ENCODE results near the gene CUX1. TPM values are rescaled to one million over a fixed set of nuclear protein-coding genes. Genes with fewer than 3 reads are reported as not detected.

CUX1 gene
- total and polyA plus RNA-seq, 2 of the 13 experiments (the other 11 are each of a cell fraction or from before 2014, with no cell fraction given): 13.7 to 14.9 TPM

DNA sequence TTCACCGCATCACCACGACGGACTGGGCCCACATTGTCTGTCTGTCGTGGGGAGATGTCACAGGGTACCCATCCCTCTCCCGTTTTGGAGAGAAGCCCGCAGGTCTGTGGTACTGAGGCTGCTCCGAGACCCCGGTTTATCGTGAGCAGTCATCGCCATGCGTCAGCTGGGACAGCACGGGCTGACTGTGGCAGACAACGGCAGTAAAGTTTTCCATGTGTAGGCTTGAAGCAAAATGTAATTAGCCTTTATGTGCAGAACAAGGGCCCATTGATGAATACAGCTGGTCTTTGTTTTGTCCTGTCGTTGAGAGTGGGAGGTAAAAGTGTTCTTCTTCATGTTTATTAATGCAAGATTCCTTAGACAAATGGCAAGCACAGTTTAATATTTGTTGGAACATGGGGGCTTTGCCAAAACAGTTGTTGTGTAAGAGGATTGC lies 301.8 kb downstream of the CUX1 start:
- ATAC-seq: no peak
- Histone ChIP-seq H3K79me2 (ENCODE audit: insufficient read depth, low read length) (no peaks in the 10 kb centered on the region), H3K4me3 (replicated peaks in 1 of 3; ENCODE audit: insufficient read depth in 1 of 3, low read depth in 2 of 3, low read length in 3 of 3) (no peak overlapping the region), H3K9me3 (ENCODE audit: low read length) (no peaks in the 10 kb centered on the region), H2AFZ (ENCODE audit: low read length) (no peak overlapping the region), H4K20me1 (ENCODE audit: insufficient read depth, low read length) (no peaks in the 10 kb centered on the region), H3K36me3 (replicated peaks in 1 of 2; ENCODE audit: control insufficient read depth in 1 of 2, insufficient read depth in 2 of 2, low read length in 2 of 2) (peaks cover 3 to 31% of the 10 kb centered on the region in 2 experiments; a peak in 4 of 5 replicates), H3K4me2 (ENCODE audit: low read depth, low read length) (no peak overlapping the region), H3K4me1 (ENCODE audit: insufficient read depth, low read length) (peaks cover 30% of the 10 kb centered on the region), H3K27me3 (ENCODE audit: control insufficient read depth in 1 of 2, insufficient read depth in 2 of 2, low read length in 2 of 2) (no peaks in the 10 kb centered on the region), H3K27ac (ENCODE audit: extremely low read length, insufficient read depth, low read length) (no peak overlapping the region), H3K9ac (ENCODE audit: insufficient read depth, low read depth, low read length) (no peak overlapping the region)
- 78% methylated on average over 14 of the region's 14 CpGs for WGBS (ENCODE audit: low lambda C conversion rate)
- DNase-seq (ENCODE audit: low spot score): peak; percentile 13
- intact Hi-C loops (cut with micrococcal nuclease; ENCODE audit: unreplicated experiment): no loop called here
- ChIA-PET POLR2A (no interaction called here), CTCF (ENCODE audit: low intra/inter-chr PET ratio, low total read pairs) (no interaction called here)
- no peak for FAIRE-seq
- BruUV-seq (replicated peaks): no TSS peak
- in situ Hi-C loops (cut with HindIII; ENCODE audit: extremely low pct_ligation_motif_present, low pct_unique_long_range_greater_than_20kb): no loop called here
- no peak for TF ChIP-seq RARG (CRISPR knock-in tag; IDR thresholded peaks at IDR 0.05; ENCODE audit: low read depth)
- TF ChIP-seq, protein P1, sequence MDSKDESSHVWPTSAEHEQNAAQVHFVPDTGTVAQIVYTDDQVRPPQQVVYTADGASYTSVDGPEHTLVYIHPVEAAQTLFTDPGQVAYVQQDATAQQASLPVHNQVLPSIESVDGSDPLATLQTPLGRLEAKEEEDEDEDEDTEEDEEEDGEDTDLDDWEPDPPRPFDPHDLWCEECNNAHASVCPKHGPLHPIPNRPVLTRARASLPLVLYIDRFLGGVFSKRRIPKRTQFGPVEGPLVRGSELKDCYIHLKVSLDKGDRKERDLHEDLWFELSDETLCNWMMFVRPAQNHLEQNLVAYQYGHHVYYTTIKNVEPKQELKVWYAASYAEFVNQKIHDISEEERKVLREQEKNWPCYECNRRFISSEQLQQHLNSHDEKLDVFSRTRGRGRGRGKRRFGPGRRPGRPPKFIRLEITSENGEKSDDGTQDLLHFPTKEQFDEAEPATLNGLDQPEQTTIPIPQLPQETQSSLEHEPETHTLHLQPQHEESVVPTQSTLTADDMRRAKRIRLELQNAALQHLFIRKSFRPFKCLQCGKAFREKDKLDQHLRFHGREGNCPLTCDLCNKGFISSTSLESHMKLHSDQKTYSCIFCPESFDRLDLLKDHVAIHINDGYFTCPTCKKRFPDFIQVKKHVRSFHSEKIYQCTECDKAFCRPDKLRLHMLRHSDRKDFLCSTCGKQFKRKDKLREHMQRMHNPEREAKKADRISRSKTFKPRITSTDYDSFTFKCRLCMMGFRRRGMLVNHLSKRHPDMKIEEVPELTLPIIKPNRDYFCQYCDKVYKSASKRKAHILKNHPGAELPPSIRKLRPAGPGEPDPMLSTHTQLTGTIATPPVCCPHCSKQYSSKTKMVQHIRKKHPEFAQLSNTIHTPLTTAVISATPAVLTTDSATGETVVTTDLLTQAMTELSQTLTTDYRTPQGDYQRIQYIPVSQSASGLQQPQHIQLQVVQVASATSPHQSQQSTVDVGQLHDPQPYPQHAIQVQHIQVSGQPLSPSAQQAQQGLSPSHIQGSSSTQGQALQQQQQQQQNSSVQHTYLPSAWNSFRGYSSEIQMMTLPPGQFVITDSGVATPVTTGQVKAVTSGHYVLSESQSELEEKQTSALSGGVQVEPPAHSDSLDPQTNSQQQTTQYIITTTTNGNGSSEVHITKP (CRISPR knock-in tag; IDR thresholded peaks at IDR 0.05; ENCODE audit: low read depth): no peak
- TF ChIP-seq, protein P2, sequence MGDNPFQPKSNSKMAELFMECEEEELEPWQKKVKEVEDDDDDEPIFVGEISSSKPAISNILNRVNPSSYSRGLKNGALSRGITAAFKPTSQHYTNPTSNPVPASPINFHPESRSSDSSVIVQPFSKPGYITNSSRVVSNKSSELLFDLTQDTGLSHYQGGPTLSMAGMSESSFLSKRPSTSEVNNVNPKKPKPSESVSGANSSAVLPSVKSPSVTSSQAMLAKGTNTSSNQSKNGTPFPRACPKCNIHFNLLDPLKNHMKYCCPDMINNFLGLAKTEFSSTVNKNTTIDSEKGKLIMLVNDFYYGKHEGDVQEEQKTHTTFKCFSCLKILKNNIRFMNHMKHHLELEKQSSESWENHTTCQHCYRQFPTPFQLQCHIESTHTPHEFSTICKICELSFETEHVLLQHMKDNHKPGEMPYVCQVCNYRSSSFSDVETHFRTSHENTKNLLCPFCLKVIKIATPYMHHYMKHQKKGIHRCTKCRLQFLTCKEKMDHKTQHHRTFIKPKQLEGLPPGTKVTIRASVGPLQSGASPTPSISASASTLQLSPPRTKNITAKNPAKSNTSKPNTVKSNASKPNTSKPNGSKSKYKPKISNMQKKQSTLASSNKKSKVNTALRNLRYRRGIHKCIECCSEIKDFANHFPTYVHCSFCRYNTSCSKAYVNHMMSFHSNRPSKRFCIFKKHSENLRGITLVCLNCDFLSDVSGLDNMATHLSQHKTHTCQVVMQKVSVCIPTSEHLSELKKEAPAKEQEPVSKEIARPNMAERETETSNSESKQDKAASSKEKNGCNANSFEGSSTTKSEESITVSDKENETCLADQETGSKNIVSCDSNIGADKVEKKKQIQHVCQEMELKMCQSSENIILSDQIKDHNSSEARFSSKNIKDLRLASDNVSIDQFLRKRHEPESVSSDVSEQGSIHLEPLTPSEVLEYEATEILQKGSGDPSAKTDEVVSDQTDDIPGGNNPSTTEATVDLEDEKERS (CRISPR knock-in tag; IDR thresholded peaks at IDR 0.05): no peak
- no peak for TF ChIP-seq GPN1 (CRISPR knock-in tag; IDR thresholded peaks at IDR 0.05; ENCODE audit: borderline replicate concordance)
- no peak for TF ChIP-seq KDM4B (CRISPR knock-in tag; IDR thresholded peaks at IDR 0.05)
- no peak for TF ChIP-seq REPIN1 (CRISPR knock-in tag; IDR thresholded peaks at IDR 0.05; ENCODE audit: borderline replicate concordance, low read depth)
- TF ChIP-seq PRPF4 (IDR thresholded peaks at IDR 0.05; ENCODE audit: low read depth, low read length, poor library complexity, severe bottlenecking): peak; percentile 97
- TF ChIP-seq HOXA7 (CRISPR knock-in tag; IDR thresholded peaks at IDR 0.05): no peak
- no peak for TF ChIP-seq ZFP36L2 (CRISPR knock-in tag; IDR thresholded peaks at IDR 0.05)
- TF ChIP-seq, protein P3, sequence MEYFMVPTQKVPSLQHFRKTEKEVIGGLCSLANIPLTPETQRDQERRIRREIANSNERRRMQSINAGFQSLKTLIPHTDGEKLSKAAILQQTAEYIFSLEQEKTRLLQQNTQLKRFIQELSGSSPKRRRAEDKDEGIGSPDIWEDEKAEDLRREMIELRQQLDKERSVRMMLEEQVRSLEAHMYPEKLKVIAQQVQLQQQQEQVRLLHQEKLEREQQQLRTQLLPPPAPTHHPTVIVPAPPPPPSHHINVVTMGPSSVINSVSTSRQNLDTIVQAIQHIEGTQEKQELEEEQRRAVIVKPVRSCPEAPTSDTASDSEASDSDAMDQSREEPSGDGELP (IDR thresholded peaks at IDR 0.05; ENCODE audit: borderline replicate concordance, low read depth): no peak
- no peak for TF ChIP-seq JUNB (CRISPR knock-in tag; IDR thresholded peaks at IDR 0.05; ENCODE audit: borderline replicate concordance)
- TF ChIP-seq, protein P4, sequence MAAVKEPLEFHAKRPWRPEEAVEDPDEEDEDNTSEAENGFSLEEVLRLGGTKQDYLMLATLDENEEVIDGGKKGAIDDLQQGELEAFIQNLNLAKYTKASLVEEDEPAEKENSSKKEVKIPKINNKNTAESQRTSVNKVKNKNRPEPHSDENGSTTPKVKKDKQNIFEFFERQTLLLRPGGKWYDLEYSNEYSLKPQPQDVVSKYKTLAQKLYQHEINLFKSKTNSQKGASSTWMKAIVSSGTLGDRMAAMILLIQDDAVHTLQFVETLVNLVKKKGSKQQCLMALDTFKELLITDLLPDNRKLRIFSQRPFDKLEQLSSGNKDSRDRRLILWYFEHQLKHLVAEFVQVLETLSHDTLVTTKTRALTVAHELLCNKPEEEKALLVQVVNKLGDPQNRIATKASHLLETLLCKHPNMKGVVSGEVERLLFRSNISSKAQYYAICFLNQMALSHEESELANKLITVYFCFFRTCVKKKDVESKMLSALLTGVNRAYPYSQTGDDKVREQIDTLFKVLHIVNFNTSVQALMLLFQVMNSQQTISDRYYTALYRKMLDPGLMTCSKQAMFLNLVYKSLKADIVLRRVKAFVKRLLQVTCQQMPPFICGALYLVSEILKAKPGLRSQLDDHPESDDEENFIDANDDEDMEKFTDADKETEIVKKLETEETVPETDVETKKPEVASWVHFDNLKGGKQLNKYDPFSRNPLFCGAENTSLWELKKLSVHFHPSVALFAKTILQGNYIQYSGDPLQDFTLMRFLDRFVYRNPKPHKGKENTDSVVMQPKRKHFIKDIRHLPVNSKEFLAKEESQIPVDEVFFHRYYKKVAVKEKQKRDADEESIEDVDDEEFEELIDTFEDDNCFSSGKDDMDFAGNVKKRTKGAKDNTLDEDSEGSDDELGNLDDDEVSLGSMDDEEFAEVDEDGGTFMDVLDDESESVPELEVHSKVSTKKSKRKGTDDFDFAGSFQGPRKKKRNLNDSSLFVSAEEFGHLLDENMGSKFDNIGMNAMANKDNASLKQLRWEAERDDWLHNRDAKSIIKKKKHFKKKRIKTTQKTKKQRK (IDR thresholded peaks at IDR 0.05; ENCODE audit: low read length): no peak
- peak; percentile 98 for TF ChIP-seq ZBTB38 (CRISPR knock-in tag; IDR thresholded peaks at IDR 0.05)
- TF ChIP-seq IKZF4 (CRISPR knock-in tag; IDR thresholded peaks at IDR 0.05; ENCODE audit: borderline replicate concordance, low read depth, not compliant biosample characterization): no peak
